Amniotic epithelial cell (primary cell): ENCODE results near the gene TSPAN13.

Experiments used
- DNase-seq: peaks from one replicate; pipeline ENCODE4 v3.0.0-alpha.2; 2010; ENCODE audit warnings: low read depth

TSPAN13 gene

GRCh38 chr7:16776053-16776452 is 22.5 kb downstream of the TSPAN13 start:
- DNase-seq: no peak

- no peak for DNase-seq
Measured at GRCh38 chr7:16778476-16778875, 24.9 kb downstream of the TSPAN13 start.

GRCh38 chr7:16779051-16779450 is 25.5 kb downstream of the TSPAN13 start:
- no peak for DNase-seq

GRCh38 chr7:16780596-16780995 is 27.0 kb downstream of the TSPAN13 start:
- DNase-seq: no peak

- DNase-seq: no peak
Measured at GRCh38 chr7:16785321-16785720, 31.8 kb downstream of the TSPAN13 start.

- no peak for DNase-seq
Measured at GRCh38 chr7:16785846-16786245, 32.3 kb downstream of the TSPAN13 start.

GRCh38 chr7:16786257-16786656 is 32.7 kb downstream of the TSPAN13 start:
- no peak for DNase-seq

- no peak for DNase-seq
Measured at GRCh38 chr7:16787127-16787526, 33.6 kb downstream of the TSPAN13 start.

GRCh38 chr7:16791071-16791470 is 37.5 kb downstream of the TSPAN13 start:
- no peak for DNase-seq

- DNase-seq: no peak
Measured at GRCh38 chr7:16791905-16792698, 38.5 kb downstream of the TSPAN13 start.

- DNase-seq: no peak
Measured at GRCh38 chr7:16794986-16795385, 41.4 kb downstream of the TSPAN13 start.

GRCh38 chr7:16795624-16796023 is 42.1 kb downstream of the TSPAN13 start:
- DNase-seq: peak; percentile 30

- DNase-seq: peak; percentile 90
Measured at GRCh38 chr7:16801111-16801542, 47.6 kb downstream of the TSPAN13 start.

- no peak for DNase-seq
Measured at GRCh38 chr7:16801579-16801978, 48.0 kb downstream of the TSPAN13 start.

- DNase-seq: no peak
Measured at GRCh38 chr7:16803125-16803524, 49.6 kb downstream of the TSPAN13 start.

- DNase-seq: no peak
Measured at GRCh38 chr7:16803881-16804673, 50.5 kb downstream of the TSPAN13 start.

GRCh38 chr7:16804674-16805439 is 51.3 kb downstream of the TSPAN13 start, which contains the start of gene AGR2:
AGR2 (minus strand) TSS chr7:16804999; CDS start chr7:16801796, 3,203 bp downstream.
- DNase-seq: no peak

- DNase-seq: no peak
Measured at GRCh38 chr7:16805441-16805840, 51.9 kb downstream of the TSPAN13 start.

GRCh38 chr7:16810112-16810511 is 56.6 kb downstream of the TSPAN13 start:
- no peak for DNase-seq

GRCh38 chr7:16810573-16810972 is 57.0 kb downstream of the TSPAN13 start:
- DNase-seq: no peak

GRCh38 chr7:16811551-16811950 is 58.0 kb downstream of the TSPAN13 start:
- DNase-seq: peak; percentile 64

- no peak for DNase-seq
Measured at GRCh38 chr7:16812542-16813231, 59.1 kb downstream of the TSPAN13 start.
